ENCODE data around the gene PHAF1.

DNA sequence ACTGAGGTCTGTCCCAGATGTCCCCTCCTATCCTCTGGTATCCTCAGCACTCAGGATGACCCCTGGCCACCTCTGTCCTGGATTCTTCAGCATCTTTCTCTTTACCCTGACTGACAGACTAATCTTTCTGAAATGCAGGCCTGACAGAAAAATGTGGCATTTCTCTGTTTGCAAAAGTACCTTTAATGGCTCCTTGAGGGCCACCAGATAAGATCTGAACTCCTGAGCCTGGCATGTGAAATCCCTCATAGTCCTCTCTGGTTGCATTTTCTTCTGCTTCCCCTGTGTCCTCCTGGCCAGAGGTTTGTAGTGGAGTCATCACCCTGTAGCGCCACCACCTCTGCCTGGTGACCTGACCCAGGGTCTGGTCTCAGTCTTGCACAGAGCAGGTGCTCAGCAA, 87.1 kb downstream of the PHAF1 start:
- no peak for TF ChIP-seq POLR2A (IDR thresholded peaks at IDR 0.05)
- TF ChIP-seq, protein P1, sequence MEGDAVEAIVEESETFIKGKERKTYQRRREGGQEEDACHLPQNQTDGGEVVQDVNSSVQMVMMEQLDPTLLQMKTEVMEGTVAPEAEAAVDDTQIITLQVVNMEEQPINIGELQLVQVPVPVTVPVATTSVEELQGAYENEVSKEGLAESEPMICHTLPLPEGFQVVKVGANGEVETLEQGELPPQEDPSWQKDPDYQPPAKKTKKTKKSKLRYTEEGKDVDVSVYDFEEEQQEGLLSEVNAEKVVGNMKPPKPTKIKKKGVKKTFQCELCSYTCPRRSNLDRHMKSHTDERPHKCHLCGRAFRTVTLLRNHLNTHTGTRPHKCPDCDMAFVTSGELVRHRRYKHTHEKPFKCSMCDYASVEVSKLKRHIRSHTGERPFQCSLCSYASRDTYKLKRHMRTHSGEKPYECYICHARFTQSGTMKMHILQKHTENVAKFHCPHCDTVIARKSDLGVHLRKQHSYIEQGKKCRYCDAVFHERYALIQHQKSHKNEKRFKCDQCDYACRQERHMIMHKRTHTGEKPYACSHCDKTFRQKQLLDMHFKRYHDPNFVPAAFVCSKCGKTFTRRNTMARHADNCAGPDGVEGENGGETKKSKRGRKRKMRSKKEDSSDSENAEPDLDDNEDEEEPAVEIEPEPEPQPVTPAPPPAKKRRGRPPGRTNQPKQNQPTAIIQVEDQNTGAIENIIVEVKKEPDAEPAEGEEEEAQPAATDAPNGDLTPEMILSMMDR (IDR thresholded peaks at IDR 0.05 in 4 of 5, conservative IDR thresholded peaks at IDR 0.05 in 1 of 5): no peak

All from gastrocnemius medialis (tissue), 4 donors.